ENCODE measurements around the gene ANKRD42.

DNA sequence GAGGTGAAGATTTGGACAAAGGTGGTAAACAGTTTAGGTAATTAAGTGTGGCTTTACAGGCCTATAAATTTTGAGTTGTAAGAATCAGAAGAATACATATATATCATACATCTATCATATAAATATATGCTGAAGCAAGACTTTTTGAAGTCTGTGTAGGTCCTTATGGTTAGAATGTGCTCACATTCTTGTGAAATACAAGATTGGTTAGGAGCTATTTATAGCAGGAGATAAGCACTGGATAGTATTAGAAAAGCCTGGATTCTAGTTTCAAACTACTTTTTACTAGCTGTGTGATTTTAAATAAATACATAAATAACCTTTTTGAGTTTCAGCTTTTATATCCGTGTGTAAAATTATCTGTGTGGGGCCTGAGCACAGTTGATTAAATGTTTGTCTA, 42.3 kb downstream of the ANKRD42 start:
- TF ChIP-seq, protein P1, sequence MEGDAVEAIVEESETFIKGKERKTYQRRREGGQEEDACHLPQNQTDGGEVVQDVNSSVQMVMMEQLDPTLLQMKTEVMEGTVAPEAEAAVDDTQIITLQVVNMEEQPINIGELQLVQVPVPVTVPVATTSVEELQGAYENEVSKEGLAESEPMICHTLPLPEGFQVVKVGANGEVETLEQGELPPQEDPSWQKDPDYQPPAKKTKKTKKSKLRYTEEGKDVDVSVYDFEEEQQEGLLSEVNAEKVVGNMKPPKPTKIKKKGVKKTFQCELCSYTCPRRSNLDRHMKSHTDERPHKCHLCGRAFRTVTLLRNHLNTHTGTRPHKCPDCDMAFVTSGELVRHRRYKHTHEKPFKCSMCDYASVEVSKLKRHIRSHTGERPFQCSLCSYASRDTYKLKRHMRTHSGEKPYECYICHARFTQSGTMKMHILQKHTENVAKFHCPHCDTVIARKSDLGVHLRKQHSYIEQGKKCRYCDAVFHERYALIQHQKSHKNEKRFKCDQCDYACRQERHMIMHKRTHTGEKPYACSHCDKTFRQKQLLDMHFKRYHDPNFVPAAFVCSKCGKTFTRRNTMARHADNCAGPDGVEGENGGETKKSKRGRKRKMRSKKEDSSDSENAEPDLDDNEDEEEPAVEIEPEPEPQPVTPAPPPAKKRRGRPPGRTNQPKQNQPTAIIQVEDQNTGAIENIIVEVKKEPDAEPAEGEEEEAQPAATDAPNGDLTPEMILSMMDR (conservative IDR thresholded peaks at IDR 0.05 in 1 of 2, IDR thresholded peaks at IDR 0.05 in 1 of 2; ENCODE audit: extremely low read depth in 1 of 2, insufficient read depth in 1 of 2, low read depth in 1 of 2, low read length in 2 of 2) = no peak
- TF ChIP-seq EZH2 (IDR thresholded peaks at IDR 0.05; ENCODE audit: borderline replicate concordance, low read length) = no peak

Measured in mammary epithelial cell (primary cell).